Aorta (tissue), 5 donors: Measurements from ENCODE around the gene ANKRD55. TPM values are rescaled to one million over a fixed set of nuclear protein-coding genes. Genes with fewer than 3 reads are reported as not detected.
"Not testable (repeated sequence)": the region's sequence is repeated elsewhere in the genome, so short reads cannot be mapped to it uniquely, and the experiment has no call there.

ENCODE experiments used
- ATAC-seq: fragments of 200-7000 bp; cut with Tn5 transposase; one replicate; pipeline ENCODE4 v1.9.1; 2022; ENCODE audit warnings: moderate library complexity; ENCODE audit not compliant: low FRiP score
- DNase-seq, 2 donors: peaks; one replicate each; pipeline ENCODE4 v3.0.0-alpha.2; 2020
- H3K27ac ChIP-seq, 2 donors: one replicate each; pipeline ENCODE4 v1.5.1; 2013; ENCODE audit warnings: low read length in 2 of 2, mild to moderate bottlenecking in 2 of 2, moderate library complexity in 2 of 2, control low read depth in 1 of 2, inconsistent platforms in 1 of 2, low read depth in 1 of 2
- H3K27me3 ChIP-seq, 2 donors: one replicate each; pipeline ENCODE4 v1.6.1; 2013; ENCODE audit warnings: control low read depth in 1 of 2, low read length in 1 of 2, mild to moderate bottlenecking in 1 of 2, moderate library complexity in 1 of 2; ENCODE audit not compliant: insufficient read depth in 2 of 2, control insufficient read depth in 1 of 2
- H3K36me3 ChIP-seq, 2 donors: one replicate each; pipeline ENCODE4 v1.6.1; 2013; ENCODE audit warnings: control low read depth in 1 of 2, low read length in 1 of 2, mild to moderate bottlenecking in 1 of 2; ENCODE audit not compliant: insufficient read depth in 2 of 2, control insufficient read depth in 1 of 2
- H3K4me1 ChIP-seq, 2 donors: one replicate each; pipeline ENCODE4 v1.6.1; 2013; ENCODE audit warnings: low read length in 2 of 2, control low read depth in 1 of 2, mild to moderate bottlenecking in 1 of 2, moderate library complexity in 1 of 2; ENCODE audit not compliant: insufficient read depth in 2 of 2, control insufficient read depth in 1 of 2
- H3K4me3 ChIP-seq, 2 donors: one replicate each; pipeline ENCODE4 v1.5.1; 2013; ENCODE audit warnings: low read length in 2 of 2, control low read depth in 1 of 2, mild to moderate bottlenecking in 1 of 2
- H3K9me3 ChIP-seq: one replicate; pipeline ENCODE4 v1.6.1; 2013; ENCODE audit warnings: mild to moderate bottlenecking, low read length; ENCODE audit not compliant: control insufficient read depth
- WGBS, 2 donors: extraction: QIAGEN DNeasy Blood & Tissue Kit; methylation state at CpG; one replicate each; pipeline ENCODE4 v1.1.7; 2013; 5-methylcytosine and 5-hydroxymethylcytosine counted together
- intact Hi-C, 2 donors: fragments of 100-400 bp; cut with DNase I; formaldehyde crosslinking; loops; one replicate each; pipeline versions ENCODE4 v1.14.2 to v1.15.0; 2022
- polyA plus RNA-seq, 2 donors: library from polyadenylated mRNA; stranded (reverse); fragments of 200-250 nt; gene quantifications; one replicate each; pipeline ENCODE4 v1.2.3, GENCODE V29; 2013
- total RNA-seq, 2 donors: library from RNA; stranded (reverse); fragmentation: NEBNext Ultra II Directional; extraction: Animal tissue kit (Norgen Biotek cat#: 25700); gene quantifications; one replicate each; pipeline ENCODE4 v1.2.1, GENCODE V29; 2021
- donor health status: healthy with polysubstance abuse.
- donor health status: Bipolar disorder and iron deficiency.
- donor health status: DM: no; HTN: no; CAD: no.
- donor health status: DM: no; HTN: no; CAD: no.
- donor health status: DM: yes; HTN: yes; CAD: no.

The ANKRD55 gene
- total and polyA plus RNA-seq, 4 donors: 0.32 to 0.48 TPM; not detected in 2

DNA sequence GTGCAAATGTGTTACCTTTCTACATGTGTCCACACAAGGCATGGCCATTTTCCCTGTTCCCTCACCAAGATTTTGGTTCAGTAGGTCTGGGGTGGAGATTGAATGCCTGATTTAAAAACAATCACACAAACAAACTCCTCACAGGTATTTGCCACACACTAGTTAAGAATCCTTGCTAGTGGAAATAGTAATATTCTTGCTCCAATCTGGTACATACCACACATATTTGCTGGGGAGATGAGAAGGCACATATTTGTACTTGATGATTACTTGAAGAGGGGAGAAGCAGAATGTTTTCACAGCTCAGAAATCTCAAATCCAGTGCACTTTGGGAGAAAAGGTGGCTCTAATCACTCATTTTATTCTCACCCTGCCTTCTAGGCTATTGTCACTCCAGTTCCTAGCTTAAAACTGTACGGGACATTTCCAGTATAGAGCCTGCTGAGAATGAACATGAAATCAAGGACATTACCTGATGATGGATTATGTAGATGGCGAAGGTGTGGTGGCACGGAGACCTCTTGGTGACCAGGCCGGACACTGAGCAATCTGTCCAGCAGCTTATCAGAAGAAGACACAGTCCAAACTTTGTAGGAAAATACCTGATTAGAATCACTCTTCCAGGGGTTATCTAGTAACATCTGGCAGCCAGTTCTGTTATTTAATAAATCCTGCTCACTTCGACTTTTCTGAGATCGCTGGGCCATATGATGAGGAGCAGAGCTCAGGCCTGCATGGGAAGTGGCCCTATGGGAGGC is 122.3 kb downstream of the ANKRD55 start:
- H3K4me1 ChIP-seq: no peaks in the 10 kb centered on the region
- no peaks in the 10 kb centered on the region for H3K27me3 ChIP-seq
- intact Hi-C loops: no loop called here
- no peaks in the 10 kb centered on the region for H3K36me3 ChIP-seq
- no peaks in the 10 kb centered on the region for H3K9me3 ChIP-seq
- no peak for DNase-seq
- no peak for ATAC-seq
- no peak overlapping the region for H3K4me3 ChIP-seq
- 82 to 84% methylated on average over 6 of the region's 6 CpGs for WGBS, 2 donors
- no peak overlapping the region for H3K27ac ChIP-seq

GRCh38 chr5:56108246-56108645 is 124.9 kb downstream of the ANKRD55 start:
- DNase-seq (no peak), ATAC-seq (no peak)
- Histone ChIP-seq H3K9me3 (no peaks in the 10 kb centered on the region), H3K36me3 (no peaks in the 10 kb centered on the region), H3K27me3 (no peaks in the 10 kb centered on the region), H3K27ac (no peak overlapping the region), H3K4me3 (no peak overlapping the region), H3K4me1 (no peaks in the 10 kb centered on the region)
- intact Hi-C loops: no loop called here
- WGBS, 2 donors: 86 to 87% methylated on average over 3 of the region's 3 CpGs

DNA sequence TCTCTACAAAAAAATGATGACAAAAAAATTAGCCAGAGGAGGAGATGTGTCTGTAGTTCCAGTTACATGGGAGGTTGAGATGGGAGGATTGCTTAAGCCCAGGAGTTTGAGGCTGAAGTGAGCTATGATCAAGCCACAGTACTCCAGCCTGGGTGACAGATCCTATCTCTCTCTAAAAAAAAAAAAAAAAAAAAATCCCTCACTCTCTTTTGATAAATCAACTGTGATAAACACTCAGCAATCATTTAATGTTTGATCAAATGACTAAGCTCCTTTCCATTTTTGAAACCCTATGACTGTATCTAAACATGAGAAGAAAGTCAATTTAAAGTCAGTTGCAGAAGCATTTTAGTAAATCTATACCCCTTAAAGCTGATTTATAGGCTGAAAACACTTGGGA is 126.3 kb downstream of the ANKRD55 start:
- no peak for ATAC-seq
- Histone ChIP-seq H3K27ac (no peak overlapping the region), H3K36me3 (no peaks in the 10 kb centered on the region), H3K4me3 (no peak overlapping the region), H3K9me3 (no peaks in the 10 kb centered on the region), H3K27me3 (no peaks in the 10 kb centered on the region), H3K4me1 (no peaks in the 10 kb centered on the region)
- no peak for DNase-seq
- intact Hi-C loops: no loop called here

DNA sequence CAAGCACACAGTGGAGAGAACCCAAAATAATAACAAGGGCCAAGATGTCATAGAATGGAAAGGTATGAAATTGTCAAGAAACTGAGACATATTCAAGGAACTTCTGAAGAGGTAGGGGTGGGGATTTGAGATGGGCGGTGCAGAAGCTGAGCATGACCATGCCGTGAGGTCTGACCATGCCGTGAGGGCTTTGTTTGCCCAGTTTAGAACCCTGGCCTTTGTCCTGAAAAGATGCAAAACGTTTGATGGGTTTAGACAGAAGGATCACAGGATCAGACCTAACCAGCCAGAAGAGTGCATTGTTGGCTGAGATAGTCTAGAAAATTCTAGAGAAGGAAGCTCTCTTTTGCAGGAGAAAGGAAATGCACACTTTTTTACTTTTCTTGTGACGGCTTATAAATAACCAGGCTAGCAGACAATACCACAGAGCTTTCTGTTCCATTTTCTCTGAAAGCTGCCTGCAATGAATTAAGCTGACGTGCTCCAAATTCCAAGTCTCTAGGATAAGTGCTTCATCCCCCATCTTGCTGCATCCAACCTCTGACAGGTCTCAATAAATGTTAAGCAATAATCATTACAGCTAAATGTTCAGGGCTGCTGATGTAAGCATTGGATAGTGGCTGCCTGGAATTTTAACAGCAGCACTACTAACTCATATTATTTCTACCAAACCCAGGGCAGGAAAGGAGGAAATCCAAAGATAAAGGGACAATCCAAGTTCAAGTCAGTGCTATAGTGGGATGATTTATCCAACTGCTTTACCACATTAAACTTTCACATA is 127.4 kb downstream of the ANKRD55 start:
- Histone ChIP-seq H3K9me3 (no peaks in the 10 kb centered on the region), H3K36me3 (no peaks in the 10 kb centered on the region), H3K27ac (no peak overlapping the region), H3K4me3 (no peak overlapping the region), H3K4me1 (no peaks in the 10 kb centered on the region), H3K27me3 (no peaks in the 10 kb centered on the region)
- ATAC-seq (no peak), DNase-seq (no peak)
- WGBS, 2 donors: 77 to 78% methylated on average over 6 of the region's 6 CpGs
- intact Hi-C loops: no loop called here

DNA sequence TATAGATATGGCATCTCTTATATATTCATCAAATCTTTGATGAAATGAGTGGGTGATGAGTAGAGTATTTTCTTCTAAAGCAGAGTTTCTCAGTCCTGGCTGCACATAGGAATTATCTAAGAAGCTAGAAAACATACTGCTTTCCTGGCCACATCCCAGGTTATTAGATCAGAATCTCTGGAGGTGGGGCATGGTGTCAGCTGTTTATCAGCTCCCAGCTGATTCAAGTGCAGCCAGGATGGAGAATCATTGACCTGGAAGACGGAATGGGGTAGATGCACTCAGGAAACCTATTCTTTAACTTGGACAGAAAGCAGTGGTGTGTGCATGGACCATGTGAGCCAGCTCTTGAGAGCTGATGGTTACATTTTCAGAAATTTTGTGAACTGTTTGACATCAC is 130.2 kb downstream of the ANKRD55 start:
- no peak for DNase-seq
- Histone ChIP-seq H3K9me3 (no peaks in the 10 kb centered on the region), H3K4me3 (no peak overlapping the region), H3K27me3 (no peaks in the 10 kb centered on the region), H3K36me3 (no peaks in the 10 kb centered on the region), H3K4me1 (no peaks in the 10 kb centered on the region), H3K27ac (no peak overlapping the region)
- no peak for ATAC-seq
- intact Hi-C loops: no loop called here
- WGBS, 2 donors: 52 to 57% methylated on average over 1 of the region's 1 CpG

GRCh38 chr5:56102207-56102606 is 130.9 kb downstream of the ANKRD55 start:
- H3K36me3 ChIP-seq, H3K27me3 ChIP-seq, H3K9me3 ChIP-seq, ATAC-seq, intact Hi-C loops, H3K4me1 ChIP-seq, H3K27ac ChIP-seq, H3K4me3 ChIP-seq, DNase-seq: not testable (repeated sequence)
- WGBS, 2 donors: 96 to 97% methylated on average over 9 of the region's 9 CpGs

GRCh38 chr5:56101180-56101579 is 131.9 kb downstream of the ANKRD55 start:
- H3K4me3 ChIP-seq: no peak overlapping the region
- H3K4me1 ChIP-seq: no peaks in the 10 kb centered on the region
- DNase-seq (no peak), ATAC-seq (no peak)
- 95 to 97% methylated on average over 3 of the region's 3 CpGs for WGBS, 2 donors
- H3K36me3 ChIP-seq: no peaks in the 10 kb centered on the region
- H3K27ac ChIP-seq: no peak overlapping the region
- H3K9me3 ChIP-seq: no peaks in the 10 kb centered on the region
- intact Hi-C loops: no loop called here
- no peaks in the 10 kb centered on the region for H3K27me3 ChIP-seq

DNA sequence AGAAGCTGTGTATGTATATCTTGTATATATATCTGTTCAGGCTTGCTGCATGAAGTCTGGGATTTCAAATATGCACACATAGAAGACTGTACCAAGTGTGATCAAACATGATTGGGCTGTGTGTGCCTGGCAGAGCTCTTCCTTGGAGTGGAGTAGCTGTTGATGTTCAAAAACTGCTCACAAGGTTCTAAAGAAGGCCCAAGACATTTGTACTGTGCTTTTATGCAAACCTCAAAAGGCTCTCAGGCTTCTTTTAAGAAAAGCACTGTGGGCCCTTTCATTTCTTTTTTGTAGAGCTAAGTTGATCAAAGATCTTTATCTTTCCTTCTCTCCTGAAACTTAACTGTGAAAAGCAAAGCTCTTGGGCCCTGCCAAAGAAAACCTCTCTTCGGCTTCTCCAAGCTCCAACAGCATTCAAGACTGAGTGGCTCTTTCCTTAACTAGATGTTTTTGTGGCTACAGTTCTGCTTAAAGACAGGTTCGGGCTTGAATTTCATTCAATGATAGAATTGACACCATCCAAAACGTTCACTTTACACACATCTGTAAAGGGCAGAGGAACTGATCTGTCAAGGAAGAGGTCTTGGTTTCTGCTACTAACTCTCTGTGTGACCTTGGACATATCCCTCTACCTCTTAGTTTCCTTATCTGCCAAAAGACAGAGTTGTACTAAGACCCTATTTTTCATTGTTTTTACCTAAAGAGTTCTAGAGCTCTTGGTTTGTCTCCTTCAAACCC is 132.5 kb downstream of the ANKRD55 start:
- H3K27me3 ChIP-seq: no peaks in the 10 kb centered on the region
- H3K4me3 ChIP-seq: no peak overlapping the region
- 14 to 25% methylated on average over 3 of the region's 3 CpGs for WGBS, 2 donors
- H3K9me3 ChIP-seq: no peaks in the 10 kb centered on the region
- no peak for DNase-seq
- H3K4me1 ChIP-seq: no peaks in the 10 kb centered on the region
- ATAC-seq: no peak
- no peaks in the 10 kb centered on the region for H3K36me3 ChIP-seq
- intact Hi-C loops: no loop called here
- H3K27ac ChIP-seq: no peak overlapping the region
